Activated CD8-positive, alpha-beta memory T cell treated with anti-CD3 and anti-CD28 coated beads, Interleukin-2, amount 50 U/mL, for 48 hours (primary cell): ENCODE data around the gene ATP6V0C.
A peak's percentile ranks its signal among the peaks of the same experiment; 100 is the strongest.
"Not testable (repeated sequence)": the region's sequence is repeated elsewhere in the genome, so short reads cannot be mapped to it uniquely, and the experiment has no call there.

Source experiments
- DNase-seq: peaks from one replicate; pipeline ENCODE4 v3.0.0-alpha.2; 2020

Gene ATP6V0C

GRCh38 chr16:2475413-2476344, 38.1 kb upstream of the ATP6V0C start:
- DNase-seq = peak; percentile 70

- no peak for DNase-seq
Measured at GRCh38 chr16:2476345-2476720, 37.4 kb upstream of the ATP6V0C start.

- no peak for DNase-seq
Measured at GRCh38 chr16:2476741-2477140, 37.0 kb upstream of the ATP6V0C start.

- no peak for DNase-seq
Measured at GRCh38 chr16:2477327-2477726, 36.4 kb upstream of the ATP6V0C start.

- DNase-seq = no peak
Measured at GRCh38 chr16:2478279-2478678, 35.5 kb upstream of the ATP6V0C start.

- DNase-seq = not testable (repeated sequence)
Measured at GRCh38 chr16:2479996-2480395, 33.8 kb upstream of the ATP6V0C start.

- no peak for DNase-seq
Measured at GRCh38 chr16:2480948-2481347, 32.8 kb upstream of the ATP6V0C start.

- no peak for DNase-seq
Measured at GRCh38 chr16:2481676-2482075, 32.1 kb upstream of the ATP6V0C start.

GRCh38 chr16:2482249-2482648, 31.5 kb upstream of the ATP6V0C start:
- no peak for DNase-seq

- no peak for DNase-seq
Measured at GRCh38 chr16:2482708-2483534, 30.8 kb upstream of the ATP6V0C start.

GRCh38 chr16:2483939-2484897, 29.5 kb upstream of the ATP6V0C start:
- no peak for DNase-seq

GRCh38 chr16:2484898-2485508, 28.7 kb upstream of the ATP6V0C start:
- DNase-seq = no peak

- DNase-seq = no peak
Measured at GRCh38 chr16:2485811-2486507, 27.8 kb upstream of the ATP6V0C start.

- peak; percentile 83 for DNase-seq
Measured at GRCh38 chr16:2486645-2487516, 26.9 kb upstream of the ATP6V0C start.

- DNase-seq = no peak
Measured at GRCh38 chr16:2487517-2487842, 26.3 kb upstream of the ATP6V0C start.

GRCh38 chr16:2487903-2488531, 25.7 kb upstream of the ATP6V0C start:
- DNase-seq = no peak

- DNase-seq = no peak
Measured at GRCh38 chr16:2489581-2489980, 24.2 kb upstream of the ATP6V0C start.

- DNase-seq = no peak
Measured at GRCh38 chr16:2490190-2491105, 23.3 kb upstream of the ATP6V0C start.

GRCh38 chr16:2492292-2492691, 21.5 kb upstream of the ATP6V0C start:
- DNase-seq = no peak
